ENCODE data around the gene DCC.

DCC gene

GRCh38 chr18:52948868-52949444 is 609.0 kb downstream of the DCC start:
- no peak for DNase-seq (ENCODE audit: extremely low read depth, insufficient read length)
- H3K36me3 ChIP-seq (ENCODE audit: control insufficient read depth, insufficient read depth, low read length) = no peaks in the 10 kb centered on the region
- TF ChIP-seq, protein P1, sequence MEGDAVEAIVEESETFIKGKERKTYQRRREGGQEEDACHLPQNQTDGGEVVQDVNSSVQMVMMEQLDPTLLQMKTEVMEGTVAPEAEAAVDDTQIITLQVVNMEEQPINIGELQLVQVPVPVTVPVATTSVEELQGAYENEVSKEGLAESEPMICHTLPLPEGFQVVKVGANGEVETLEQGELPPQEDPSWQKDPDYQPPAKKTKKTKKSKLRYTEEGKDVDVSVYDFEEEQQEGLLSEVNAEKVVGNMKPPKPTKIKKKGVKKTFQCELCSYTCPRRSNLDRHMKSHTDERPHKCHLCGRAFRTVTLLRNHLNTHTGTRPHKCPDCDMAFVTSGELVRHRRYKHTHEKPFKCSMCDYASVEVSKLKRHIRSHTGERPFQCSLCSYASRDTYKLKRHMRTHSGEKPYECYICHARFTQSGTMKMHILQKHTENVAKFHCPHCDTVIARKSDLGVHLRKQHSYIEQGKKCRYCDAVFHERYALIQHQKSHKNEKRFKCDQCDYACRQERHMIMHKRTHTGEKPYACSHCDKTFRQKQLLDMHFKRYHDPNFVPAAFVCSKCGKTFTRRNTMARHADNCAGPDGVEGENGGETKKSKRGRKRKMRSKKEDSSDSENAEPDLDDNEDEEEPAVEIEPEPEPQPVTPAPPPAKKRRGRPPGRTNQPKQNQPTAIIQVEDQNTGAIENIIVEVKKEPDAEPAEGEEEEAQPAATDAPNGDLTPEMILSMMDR (IDR thresholded peaks at IDR 0.05; ENCODE audit: insufficient read depth, low read length, poor library complexity, severe bottlenecking) = no peak
- H3K4me3 ChIP-seq (replicated peaks; ENCODE audit: low read depth, low read length) = no peak overlapping the region
- no peaks in the 10 kb centered on the region for H3K27me3 ChIP-seq (replicated peaks; ENCODE audit: control insufficient read depth, insufficient read depth, low read length)

DNA sequence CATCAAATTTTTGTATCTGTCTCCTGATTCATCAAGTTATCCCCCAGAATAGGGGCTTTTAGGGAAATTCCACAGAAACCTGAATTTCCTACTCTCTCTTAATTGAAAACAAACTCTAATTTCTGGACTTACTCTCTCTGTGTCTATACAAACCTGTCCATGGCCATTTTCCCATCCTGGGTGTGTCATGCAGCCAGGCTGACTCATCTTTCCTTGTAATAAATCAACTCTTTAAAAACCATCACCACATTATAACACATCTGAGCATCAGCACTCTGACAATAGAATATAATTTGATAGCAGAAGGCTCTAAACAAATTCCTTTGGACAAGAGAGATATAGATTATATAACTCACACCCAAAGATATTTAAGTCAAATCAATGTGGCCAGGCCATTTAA is 610.2 kb downstream of the DCC start:
- no peaks in the 10 kb centered on the region for H3K27me3 ChIP-seq (replicated peaks; ENCODE audit: control insufficient read depth, insufficient read depth, low read length)
- TF ChIP-seq, protein P1 (IDR thresholded peaks at IDR 0.05; ENCODE audit: insufficient read depth, low read length, poor library complexity, severe bottlenecking) = no peak
- no peaks in the 10 kb centered on the region for H3K36me3 ChIP-seq (ENCODE audit: control insufficient read depth, insufficient read depth, low read length)
- H3K4me3 ChIP-seq (replicated peaks; ENCODE audit: low read depth, low read length) = no peak overlapping the region
- no peak for DNase-seq (ENCODE audit: extremely low read depth, insufficient read length)

DNA sequence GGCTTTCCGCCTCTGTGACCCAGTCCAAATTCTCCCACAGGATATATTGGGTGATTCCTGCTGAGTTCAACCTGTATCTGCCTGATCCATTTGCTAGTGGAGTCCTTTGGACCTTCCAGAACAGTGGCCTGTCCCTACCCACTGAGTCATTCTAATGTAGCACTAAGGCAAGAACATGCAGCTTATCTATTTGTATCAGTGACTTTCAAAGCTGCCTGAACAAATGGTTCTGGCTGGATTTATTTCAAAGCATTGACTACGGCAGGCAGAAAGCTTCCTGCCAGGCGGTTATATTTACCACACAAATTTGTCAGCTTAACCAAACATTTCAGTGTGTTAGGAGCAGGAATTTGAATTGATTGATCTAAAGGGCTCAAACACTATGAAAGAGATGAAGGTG is 613.4 kb downstream of the DCC start:
- no peaks in the 10 kb centered on the region for H3K27me3 ChIP-seq (replicated peaks; ENCODE audit: control insufficient read depth, insufficient read depth, low read length)
- H3K4me3 ChIP-seq (replicated peaks; ENCODE audit: low read depth, low read length) = no peak overlapping the region
- TF ChIP-seq, protein P1 (IDR thresholded peaks at IDR 0.05; ENCODE audit: insufficient read depth, low read length, poor library complexity, severe bottlenecking) = no peak
- H3K36me3 ChIP-seq (ENCODE audit: control insufficient read depth, insufficient read depth, low read length) = no peaks in the 10 kb centered on the region
- DNase-seq (ENCODE audit: extremely low read depth, insufficient read length) = no peak

- TF ChIP-seq, protein P1 (IDR thresholded peaks at IDR 0.05; ENCODE audit: insufficient read depth, low read length, poor library complexity, severe bottlenecking) = no peak
- no peak for DNase-seq (ENCODE audit: extremely low read depth, insufficient read length)
- Histone ChIP-seq H3K36me3 (ENCODE audit: control insufficient read depth, insufficient read depth, low read length) (no peaks in the 10 kb centered on the region), H3K4me3 (replicated peaks; ENCODE audit: low read depth, low read length) (no peak overlapping the region), H3K27me3 (replicated peaks; ENCODE audit: control insufficient read depth, insufficient read depth, low read length) (no peaks in the 10 kb centered on the region)
Observed at GRCh38 chr18:52963481-52963880, 623.5 kb downstream of the DCC start.

GRCh38 chr18:52970686-52971085 is 630.7 kb downstream of the DCC start:
- H3K27me3 ChIP-seq (replicated peaks; ENCODE audit: control insufficient read depth, insufficient read depth, low read length) = no peaks in the 10 kb centered on the region
- no peaks in the 10 kb centered on the region for H3K36me3 ChIP-seq (ENCODE audit: control insufficient read depth, insufficient read depth, low read length)
- TF ChIP-seq, protein P1 (IDR thresholded peaks at IDR 0.05; ENCODE audit: insufficient read depth, low read length, poor library complexity, severe bottlenecking) = no peak
- H3K4me3 ChIP-seq (replicated peaks; ENCODE audit: low read depth, low read length) = no peak overlapping the region
- no peak for DNase-seq (ENCODE audit: extremely low read depth, insufficient read length)

DNA sequence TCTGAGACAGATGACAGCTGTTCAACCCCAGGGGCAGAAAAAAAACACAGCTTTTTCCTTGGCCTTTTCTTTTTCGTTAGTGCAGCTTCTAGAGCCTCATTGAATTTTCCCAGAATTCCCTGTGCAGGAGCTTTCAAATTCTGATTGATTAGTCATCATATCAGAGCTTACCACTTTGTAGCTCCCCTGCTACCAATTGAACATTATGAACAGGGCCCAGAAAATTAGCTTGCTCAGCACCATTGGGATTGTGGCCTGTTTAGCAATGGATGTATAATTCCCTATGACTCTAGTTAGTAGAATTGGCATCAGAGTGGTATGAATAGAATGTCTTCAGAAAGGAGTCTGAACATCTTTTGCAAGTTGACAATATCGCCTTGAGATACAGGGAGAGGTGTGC is 631.1 kb downstream of the DCC start:
- TF ChIP-seq, protein P1 (IDR thresholded peaks at IDR 0.05; ENCODE audit: insufficient read depth, low read length, poor library complexity, severe bottlenecking) = no peak
- Histone ChIP-seq H3K4me3 (replicated peaks; ENCODE audit: low read depth, low read length) (no peak overlapping the region), H3K27me3 (replicated peaks; ENCODE audit: control insufficient read depth, insufficient read depth, low read length) (no peaks in the 10 kb centered on the region), H3K36me3 (ENCODE audit: control insufficient read depth, insufficient read depth, low read length) (no peaks in the 10 kb centered on the region)
- DNase-seq (ENCODE audit: extremely low read depth, insufficient read length) = no peak

Measured in GM06990 (cell line).